HCT116 (cell line): ENCODE results near the gene NOXO1. TPM values are rescaled to one million over a fixed set of nuclear protein-coding genes. Genes with fewer than 3 reads are reported as not detected.

Source experiments
- ATAC-seq: fragments of 200-7000 bp; cut with Tn5 transposase; 2 replicates; pipeline ENCODE4 v1.9.1; 2020; ENCODE audit warnings: mild to moderate bottlenecking, moderate library complexity
- BruUV-seq: library from RNA; stranded (reverse); fragments of 400-500 nt; replicated peaks from 2 replicates; lab custom pipeline; 2021; lab: Mats Ljungman, UMichigan
- CTCF ChIA-PET: fragments of 300-600 bp; sonication (Branson Sonifier 250); formaldehyde crosslinking; loops from one replicate; lab custom pipeline; 2021; ENCODE audit warnings: antibody characterized with exemption; lab: Charles Lee
- POLR2A ChIA-PET: fragments of 300-600, 350-600 bp; sonication (Branson Sonifier 250); formaldehyde crosslinking; loops from one replicate; lab custom pipeline; 2021; ENCODE audit warnings: antibody characterized with exemption; lab: Charles Lee
- RAD21 ChIA-PET, 2 experiments: fragments of 300-600 bp; sonication (Branson Sonifier 250); formaldehyde crosslinking; loops; one replicate each; lab custom pipeline; 2023; ENCODE audit warnings: low total read pairs in 2 of 2; ENCODE audit not compliant: uncharacterized antibody in 2 of 2, unreplicated experiment in 2 of 2, low non-redundant PET in 1 of 2; lab: Charles Lee
- DNase-seq: peaks from one replicate; pipeline ENCODE4 v3.0.0-alpha.2; 2010; ENCODE audit warnings: low read depth, low spot score
- H2AFZ ChIP-seq: fragments of 200-600 bp; shearing (Covaris generic), sonication (generic); 2 replicates; pipeline ENCODE4 v1.6.1; 2017; ENCODE audit warnings: low read depth, mixed run types, mixed read lengths, antibody characterized with exemption, low read length; ENCODE audit not compliant: poor library complexity, severe bottlenecking
- H3K27ac ChIP-seq: 2 replicates; pipeline ENCODE4 v1.5.1; 2012; ENCODE audit warnings: low read depth, low read length
- H3K27me3 ChIP-seq: fragments of 200-600 bp; sonication (generic); 2 replicates; pipeline ENCODE4 v1.6.1; 2016; ENCODE audit warnings: mixed run types, low read length, mixed read lengths; ENCODE audit not compliant: insufficient read depth
- H3K36me3 ChIP-seq, 2 experiments: fragments of 200-500 bp in 1 of 2; fragments of 200-600 bp in 1 of 2; sonication (Bioruptor generic) in 1 of 2; sonication (generic) in 1 of 2; 2 replicates each; pipeline versions ENCODE4 v1.5.1 to v1.6.1; 2014 to 2016; ENCODE audit warnings: low read length in 2 of 2, inconsistent platforms in 1 of 2, mixed read lengths in 1 of 2, mixed run types in 1 of 2; ENCODE audit not compliant: insufficient read depth in 2 of 2, control insufficient read depth in 1 of 2
- H3K4me1 ChIP-seq, 2 experiments: fragments of 200-600 bp in 1 of 2; sonication (generic) in 1 of 2; 2 replicates each; pipeline versions ENCODE4 v1.5.1 to v1.6.1; 2012 to 2017; ENCODE audit warnings: low read length in 2 of 2, inconsistent platforms in 1 of 2, mild to moderate bottlenecking in 1 of 2, mixed read lengths in 1 of 2, mixed run types in 1 of 2, moderate library complexity in 1 of 2; ENCODE audit not compliant: insufficient read depth in 2 of 2, control insufficient read depth in 1 of 2
- H3K4me2 ChIP-seq: fragments of 200-600 bp; sonication (generic); 2 replicates; pipeline ENCODE4 v1.6.1; 2017; ENCODE audit warnings: mixed run types, low read length, mixed read lengths
- H3K4me3 ChIP-seq, 2 experiments: fragments of 200-600 bp in 1 of 2; sonication (generic) in 1 of 2; replicated peaks in 1 of 2; 2 replicates each; pipeline ENCODE4 v1.5.1; 2011 to 2016; ENCODE audit warnings: low read length in 2 of 2, control low read depth in 1 of 2, low read depth in 1 of 2, mild to moderate bottlenecking in 1 of 2, mixed read lengths in 1 of 2, mixed run types in 1 of 2
- H3K79me2 ChIP-seq: fragments of 200-600 bp; sonication (generic); 2 replicates; pipeline ENCODE4 v1.6.1; 2017; ENCODE audit warnings: mild to moderate bottlenecking, mixed run types, low read length, moderate library complexity, mixed read lengths; ENCODE audit not compliant: insufficient read depth
- H3K9ac ChIP-seq: fragments of 200-600 bp; sonication (generic); 2 replicates; pipeline ENCODE4 v1.6.1; 2016; ENCODE audit warnings: low read length, mixed read lengths
- H3K9me2 ChIP-seq: fragments of 200-600 bp; sonication (generic), shearing (Covaris generic); 2 replicates; pipeline ENCODE4 v1.6.1; 2017; ENCODE audit warnings: mixed run types, mild to moderate bottlenecking, moderate library complexity; ENCODE audit not compliant: insufficient read depth
- H3K9me3 ChIP-seq, 2 experiments: fragments of 200-500 bp in 1 of 2; fragments of 200-600 bp in 1 of 2; sonication (Bioruptor generic) in 1 of 2; sonication (generic) in 1 of 2; 2 replicates each; pipeline ENCODE4 v1.6.1; 2014 to 2017; ENCODE audit warnings: low read length in 2 of 2, mixed read lengths in 2 of 2, inconsistent platforms in 1 of 2, low read depth in 1 of 2, mild to moderate bottlenecking in 1 of 2, mixed run types in 1 of 2, moderate library complexity in 1 of 2; ENCODE audit not compliant: control insufficient read depth in 1 of 2, insufficient read depth in 1 of 2
- H4K20me1 ChIP-seq: fragments of 200-600 bp; sonication (generic), shearing (Covaris generic); 2 replicates; pipeline ENCODE4 v1.6.1; 2017; ENCODE audit warnings: mixed run types, mild to moderate bottlenecking, moderate library complexity; ENCODE audit not compliant: insufficient read depth
- CBX3 ChIP-seq: IDR thresholded peaks from 2 replicates; pipeline ENCODE4 v1.6.1; 2012; ENCODE audit warnings: low read depth
- CEBPB ChIP-seq: IDR thresholded peaks from 2 replicates; pipeline ENCODE4 v1.6.1; 2012; ENCODE audit warnings: low read depth
- ELF1 ChIP-seq: IDR thresholded peaks from 2 replicates; pipeline ENCODE4 v1.6.1; 2012; ENCODE audit warnings: low read depth, borderline replicate concordance
- EZH2 ChIP-seq: fragments of 200-600 bp; sonication (generic); IDR thresholded peaks from 2 replicates; pipeline ENCODE4 v1.6.1; 2017; ENCODE audit warnings: antibody characterized with exemption, mixed run types
- EZH2phosphoT487 ChIP-seq: fragments of 200-600 bp; IDR thresholded peaks from 2 replicates; pipeline ENCODE4 v1.6.1; 2018; ENCODE audit warnings: antibody characterized with exemption, borderline replicate concordance
- FOSL1 ChIP-seq: IDR thresholded peaks from 2 replicates; pipeline ENCODE4 v1.6.1; 2012; ENCODE audit warnings: low read depth
- JUND ChIP-seq: IDR thresholded peaks from 2 replicates; pipeline ENCODE4 v1.6.1; 2012
- POLR2A ChIP-seq: IDR thresholded peaks from 2 replicates; pipeline ENCODE4 v1.7.0; 2011; ENCODE audit warnings: borderline replicate concordance; ENCODE audit not compliant: insufficient read depth, insufficient read length; ENCODE audit errors: extremely low read depth
- POLR2AphosphoS5 ChIP-seq: IDR thresholded peaks from 2 replicates; pipeline ENCODE4 v1.6.1; 2011; ENCODE audit warnings: mild to moderate bottlenecking, low read depth, low read length, moderate library complexity
- RAD21 ChIP-seq: IDR thresholded peaks from 2 replicates; pipeline ENCODE4 v1.6.1; 2012; ENCODE audit warnings: low read depth, mild to moderate bottlenecking
- REST ChIP-seq: IDR thresholded peaks from 2 replicates; pipeline ENCODE4 v1.6.1; 2012; ENCODE audit warnings: low read depth
- SIN3A ChIP-seq: IDR thresholded peaks from 2 replicates; pipeline ENCODE4 v1.6.1; 2012; ENCODE audit warnings: low read depth
- SRF ChIP-seq: IDR thresholded peaks from 2 replicates; pipeline ENCODE4 v1.6.1; 2012; ENCODE audit warnings: low read depth
- TCF7L2 ChIP-seq: IDR thresholded peaks from 2 replicates; pipeline ENCODE4 v1.7.0; 2011; ENCODE audit warnings: borderline replicate concordance, inconsistent platforms; ENCODE audit not compliant: insufficient read depth, insufficient read length; ENCODE audit errors: extremely low read depth
- YY1 ChIP-seq: IDR thresholded peaks from 2 replicates; pipeline ENCODE4 v1.6.1; 2011; ENCODE audit warnings: low read length, low read depth, moderate library complexity, mild to moderate bottlenecking; ENCODE audit not compliant: insufficient replicate concordance; ENCODE audit errors: extremely low read depth
- intact Hi-C: fragments of 100-400 bp; cut with micrococcal nuclease; formaldehyde crosslinking; loops from 2 replicates; pipeline ENCODE4 v1.10.0; 2022
- total RNA-seq: library from RNA; stranded (reverse); gene quantifications from one replicate; pipeline ENCODE4 v1.2.1, GENCODE V29; 2021; ENCODE audit not compliant: unreplicated experiment
- TF ChIP-seq, protein P1 (sequence below): IDR thresholded peaks from 2 replicates; pipeline ENCODE4 v1.6.1; 2012

NOXO1 gene
- total RNA-seq, 1 experiment from 2014 or later, result 10.0 TPM

DNA sequence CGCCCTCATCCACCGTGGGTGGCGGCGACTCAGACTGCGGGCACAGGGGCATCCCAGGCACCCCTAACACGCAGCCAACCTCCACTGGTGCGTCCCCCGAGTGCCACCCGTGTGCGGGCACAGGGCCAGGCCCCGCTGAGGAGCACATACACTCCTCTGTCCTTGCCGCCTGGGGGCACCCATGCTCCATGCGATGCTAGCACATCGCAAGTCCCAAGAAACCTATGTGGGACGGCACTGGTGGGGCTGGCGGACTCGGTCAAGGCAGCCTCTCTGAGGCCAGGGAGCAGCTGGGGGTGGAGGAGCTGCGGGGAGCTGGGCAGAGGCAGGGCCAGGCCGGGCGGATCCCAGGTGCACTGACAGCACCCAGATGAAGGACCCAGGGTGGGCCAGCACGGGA, 24.4 kb upstream of the NOXO1 start:
- peaks cover 16 to 34% of the 10 kb centered on the region in 2 experiments; a peak in 3 of 4 replicates for H3K36me3 ChIP-seq
- no peaks in the 10 kb centered on the region for H3K9me3 ChIP-seq
- DNase-seq, result no peak
- BruUV-seq, result no TSS peak
- peaks cover 25 to 58% of the 10 kb centered on the region in 2 experiments for H3K4me1 ChIP-seq
- POLR2A ChIA-PET, result no interaction called here
- H3K27me3 ChIP-seq, result no peaks in the 10 kb centered on the region
- CTCF ChIA-PET, result interaction anchor here (0.5 kb wide), 1 partner anchor 135 kb away, joined by 4 read pairs; no protein-coding TSS in a partner anchor
- H3K4me3 ChIP-seq, result no peak overlapping the region
- no peaks in the 10 kb centered on the region for H3K9me2 ChIP-seq
- peak overlapping the region; percentile 20; the same call in 1 of the 2 replicates for H3K9ac ChIP-seq
- RAD21 ChIA-PET, result no interaction called here
- no peak overlapping the region for H2AFZ ChIP-seq
- peaks cover 89% of the 10 kb centered on the region for H3K79me2 ChIP-seq
- H3K4me2 ChIP-seq, result no peak overlapping the region
- no peak for TF ChIP-seq ELF1
- no peak for TF ChIP-seq YY1
- no peak for TF ChIP-seq CBX3
- TF ChIP-seq JUND, result no peak
- no peak for TF ChIP-seq POLR2A
- H4K20me1 ChIP-seq, result peaks cover 9% of the 10 kb centered on the region; the same call in 1 of the 2 replicates
- no peak for ATAC-seq
- peak overlapping the region; percentile 62; the same call in 1 of the 2 replicates for H3K27ac ChIP-seq
- intact Hi-C loops, result no loop called here

DNA sequence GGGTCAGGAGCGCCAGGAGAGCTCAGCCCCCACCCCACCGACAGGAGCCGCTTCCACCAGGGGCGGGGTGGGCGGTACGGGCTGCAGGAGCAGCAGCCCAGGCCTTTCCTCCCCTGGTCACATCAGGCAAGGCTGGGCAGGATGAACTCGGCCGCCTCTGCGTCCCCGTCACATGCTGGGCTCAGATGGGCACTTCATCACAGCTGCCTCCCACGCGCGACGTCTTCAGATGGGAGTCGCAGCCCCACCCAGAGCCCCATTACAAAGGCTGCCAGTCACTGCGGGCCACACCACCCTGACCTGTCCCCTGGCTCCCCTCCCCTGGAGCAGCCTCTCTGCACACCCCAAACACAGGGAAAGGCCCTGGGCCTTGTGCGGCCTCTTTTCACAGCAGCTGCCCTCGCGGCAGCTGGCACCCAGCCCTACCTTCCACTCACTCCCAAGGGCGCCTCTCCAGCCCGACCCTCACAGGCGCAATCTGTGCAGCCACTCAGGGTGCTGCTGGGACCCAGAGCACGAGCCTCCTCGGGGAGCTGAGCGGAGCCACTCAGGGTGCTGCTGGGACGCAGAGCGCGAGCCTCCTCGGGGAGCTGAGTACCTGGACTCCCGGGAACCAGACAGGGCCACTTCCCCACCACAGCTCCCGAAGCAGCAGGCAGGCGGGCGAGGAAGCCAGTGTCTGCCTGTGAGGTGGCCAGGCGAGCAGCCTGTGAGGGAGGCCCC, 23.7 kb upstream of the NOXO1 start:
- peaks cover 23 to 51% of the 10 kb centered on the region in 2 experiments for H3K4me1 ChIP-seq
- H3K79me2 ChIP-seq, result peaks cover 83% of the 10 kb centered on the region
- no peaks in the 10 kb centered on the region for H3K27me3 ChIP-seq
- H3K4me2 ChIP-seq, result peak overlapping the region; percentile 41
- POLR2A ChIA-PET, result interaction anchor here (1.2 to 2.6 kb wide), 3 partner anchors 40 to 150 kb away, joined by 6 to 10 read pairs (median 9); partner anchors contain the start of genes RPS2 and TRAF7
- no peak overlapping the region for H2AFZ ChIP-seq
- ATAC-seq (no peak), DNase-seq (no peak)
- RAD21 ChIA-PET, result no interaction called here
- peaks cover 18 to 34% of the 10 kb centered on the region in 2 experiments; a peak in 3 of 4 replicates for H3K36me3 ChIP-seq
- H3K9ac ChIP-seq, result peak overlapping the region; percentile 23
- H3K27ac ChIP-seq, result peak overlapping the region; percentile 62; the same call in 1 of the 2 replicates
- peaks cover 9% of the 10 kb centered on the region; the same call in 1 of the 2 replicates for H4K20me1 ChIP-seq
- BruUV-seq, result no TSS peak
- CTCF ChIA-PET, result interaction anchor here (1.1 to 1.5 kb wide), 4 partner anchors 14 to 247 kb away, joined by 3 to 20 read pairs (median 6); partner anchors contain the start of genes ECI1, NPW and TBL3
- H3K9me3 ChIP-seq, result no peaks in the 10 kb centered on the region
- intact Hi-C loops, result loop anchor here (5.0 kb wide), 1 partner anchor 137 kb away; no protein-coding TSS in a partner anchor
- H3K9me2 ChIP-seq, result no peaks in the 10 kb centered on the region
- H3K4me3 ChIP-seq, result no peak overlapping the region
- TF ChIP-seq EZH2phosphoT487, result no peak
- no peak for TF ChIP-seq REST
- TF ChIP-seq ELF1, result no peak
- no peak for TF ChIP-seq YY1
- no peak for TF ChIP-seq RAD21
- TF ChIP-seq FOSL1, result no peak
- TF ChIP-seq POLR2AphosphoS5, result no peak
- TF ChIP-seq TCF7L2, result no peak
- TF ChIP-seq, protein P1, sequence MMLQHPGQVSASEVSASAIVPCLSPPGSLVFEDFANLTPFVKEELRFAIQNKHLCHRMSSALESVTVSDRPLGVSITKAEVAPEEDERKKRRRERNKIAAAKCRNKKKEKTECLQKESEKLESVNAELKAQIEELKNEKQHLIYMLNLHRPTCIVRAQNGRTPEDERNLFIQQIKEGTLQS, result no peak
- no peak for TF ChIP-seq CEBPB
- TF ChIP-seq SIN3A, result no peak
- TF ChIP-seq SRF, result no peak
- TF ChIP-seq EZH2, result no peak
